Measurements from ENCODE around the gene CDH3.

The CDH3 gene

DNA sequence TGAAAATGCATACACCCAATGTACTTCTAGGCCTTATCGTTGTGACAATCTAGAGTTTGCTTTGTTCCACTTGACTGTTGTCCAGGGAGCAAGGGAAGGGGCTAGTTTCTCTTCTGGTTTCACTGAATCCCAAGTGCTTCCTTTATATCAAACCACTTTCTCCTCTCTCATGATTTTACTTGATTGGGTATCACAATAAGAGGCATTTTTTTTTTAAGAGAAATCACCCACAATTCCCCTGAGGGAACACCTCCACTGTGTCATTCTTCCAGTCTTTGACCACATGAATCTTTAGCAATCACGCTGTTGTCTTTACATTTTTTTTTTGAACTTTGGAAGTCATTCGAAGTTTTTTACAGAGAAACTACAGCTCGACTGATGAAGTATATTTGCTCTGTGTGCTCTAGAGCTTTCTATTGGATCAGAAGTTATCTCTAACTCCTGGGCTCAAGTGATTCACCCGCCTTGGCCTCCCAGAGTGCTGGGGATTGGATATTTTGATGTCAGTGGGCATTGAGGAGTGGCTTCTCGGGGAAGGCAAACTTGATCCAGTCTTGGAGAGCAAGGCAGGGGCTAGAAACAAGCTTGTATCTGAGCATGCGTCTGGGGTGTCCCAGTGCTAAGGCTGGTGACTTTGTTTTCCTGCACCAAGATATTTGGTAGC is 95.0 kb downstream of the CDH3 start:
- DNase-seq: no peak

DNA sequence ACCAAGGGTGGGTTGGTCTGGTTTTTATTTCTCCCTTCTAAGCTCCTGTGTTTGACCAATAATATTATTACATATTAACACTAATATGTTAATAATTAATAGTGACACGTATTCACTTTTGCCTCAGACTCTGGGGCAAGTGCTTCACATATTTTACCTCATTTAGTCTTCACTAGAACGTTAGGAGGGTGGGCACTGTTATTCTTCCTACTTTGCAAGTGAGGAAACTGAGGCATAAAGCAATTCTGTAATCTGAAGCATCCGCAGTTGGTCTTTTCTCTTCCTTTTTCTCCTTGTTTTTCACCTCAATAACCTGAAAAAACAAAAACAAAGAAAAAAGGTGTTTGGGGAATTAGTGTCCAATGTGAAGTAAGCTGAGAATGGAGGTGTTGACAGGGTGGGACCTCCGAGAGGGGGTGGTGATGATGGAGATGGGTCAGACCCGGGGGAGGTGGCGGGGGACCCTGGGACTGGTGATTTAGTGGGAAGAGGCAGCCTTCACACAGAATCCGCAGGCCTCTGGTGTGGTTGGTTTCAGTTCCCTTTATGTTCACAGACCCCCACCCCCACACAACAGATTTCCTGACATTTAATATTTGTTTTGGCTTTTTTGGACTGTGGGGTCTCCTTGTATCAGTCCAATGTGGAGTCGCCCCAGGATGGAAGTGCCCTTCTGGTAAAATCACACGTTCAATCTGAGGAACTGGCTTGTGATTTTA is 95.7 kb downstream of the CDH3 start:
- DNase-seq: no peak

DNA sequence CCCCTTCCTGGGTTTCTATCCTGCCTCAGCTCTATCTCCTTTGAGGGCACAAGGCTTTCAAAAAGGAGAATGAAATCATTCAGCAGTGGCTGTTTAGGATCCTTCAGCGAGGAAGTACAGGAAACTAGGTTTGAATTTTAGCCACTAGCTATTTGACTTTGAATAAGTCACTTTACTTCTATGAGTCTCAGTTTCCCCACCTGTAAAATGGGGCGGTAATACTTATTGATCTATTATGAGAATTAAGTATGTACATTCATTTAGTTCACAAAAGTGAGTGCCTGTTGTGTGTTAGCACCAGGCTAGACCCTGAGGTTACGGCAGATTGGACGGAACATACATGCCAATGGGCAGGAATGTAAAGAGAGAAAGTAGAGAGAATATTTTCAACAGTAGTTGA is 98.6 kb downstream of the CDH3 start:
- no peak for DNase-seq

DNA sequence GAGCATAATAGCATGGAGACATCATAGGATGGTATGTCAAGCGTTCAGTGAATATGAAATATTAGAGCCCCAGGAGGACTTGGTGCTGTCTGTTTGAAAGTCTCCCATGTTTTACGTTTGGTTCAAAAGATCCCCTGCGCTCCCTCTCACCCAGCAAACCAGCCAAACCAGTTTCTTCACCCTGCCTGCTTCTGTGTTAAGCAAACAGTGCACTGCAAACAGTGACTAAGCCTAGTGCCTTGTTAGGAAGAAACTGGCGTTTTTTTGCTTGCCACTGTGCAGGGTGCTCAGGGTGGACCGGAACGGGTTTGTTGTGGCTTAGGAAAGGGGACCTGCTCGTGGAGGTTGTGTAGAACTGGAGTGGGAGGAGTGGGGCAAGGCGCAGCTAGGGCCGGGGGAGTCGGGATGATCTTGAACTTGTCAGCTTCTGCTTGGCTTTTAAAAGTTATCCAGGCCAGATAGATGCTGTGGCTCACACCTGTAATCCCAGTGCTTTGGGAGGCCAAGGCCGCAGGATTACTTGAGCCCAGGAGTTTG is 99.7 kb downstream of the CDH3 start:
- no peak for DNase-seq

DNA sequence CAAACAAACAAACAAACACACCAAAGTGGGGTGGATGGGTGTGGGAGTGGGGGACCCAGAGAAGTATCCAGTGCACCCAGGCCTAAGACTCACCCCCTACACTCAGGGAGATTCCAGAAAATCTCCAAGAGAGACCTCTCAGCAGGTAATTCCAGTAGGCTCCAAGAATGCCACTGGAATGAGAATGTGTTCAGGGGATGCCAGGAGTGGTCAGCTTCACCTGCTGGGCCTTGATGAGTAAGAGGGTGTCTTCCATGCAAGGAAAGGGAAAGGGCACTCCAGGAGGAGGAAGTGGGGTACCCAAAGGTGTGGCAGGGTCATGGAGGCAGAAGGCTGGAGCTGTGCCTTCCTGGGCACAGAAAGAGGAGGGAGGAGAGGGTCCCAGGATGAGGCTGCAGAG is 101.8 kb downstream of the CDH3 start:
- DNase-seq: no peak

DNA sequence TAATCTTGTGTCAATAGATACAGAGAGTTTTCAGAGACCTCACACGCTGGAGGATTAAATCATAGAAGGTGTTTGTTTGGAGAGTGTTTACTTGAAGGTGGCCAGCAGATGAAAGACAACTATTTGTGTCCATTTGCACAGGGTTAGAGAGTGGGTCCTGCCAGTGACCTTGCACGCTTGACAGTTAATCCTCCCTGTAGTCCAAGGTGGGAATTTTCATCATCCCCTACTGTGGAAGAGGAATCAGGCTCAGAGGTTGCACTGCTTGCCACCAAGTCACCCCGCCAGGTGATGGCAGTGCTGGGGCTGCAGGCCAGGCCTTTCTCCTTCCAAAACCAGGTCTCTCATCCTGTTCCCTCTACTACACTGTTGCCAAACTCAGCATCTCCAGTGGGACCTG is 104.3 kb downstream of the CDH3 start:
- no peak for DNase-seq
